ENCODE measurements around the gene LRRC14B. TPM values are rescaled to one million over a fixed set of nuclear protein-coding genes. Genes with fewer than 3 reads are reported as not detected.

LRRC14B gene
- total RNA-seq, 1 donor from 2014 or later: not detected

- peak; percentile 97 for TF ChIP-seq CTCF (IDR thresholded peaks at IDR 0.05; ENCODE audit: insufficient read depth, low read length, severe bottlenecking)
- Histone ChIP-seq H3K4me3 (ENCODE audit: low read depth, low read length) (no peak overlapping the region), H3K27me3 (ENCODE audit: control insufficient read depth, insufficient read depth, low read length) (peaks cover 6% of the 10 kb centered on the region), H3K36me3 (ENCODE audit: control insufficient read depth, insufficient read depth, low read length) (no peaks in the 10 kb centered on the region)
- DNase-seq (ENCODE audit: low read depth) (peak; percentile 70), FAIRE-seq (no peak)
Measured at GRCh38 chr5:188488-189481, 2.5 kb upstream of the LRRC14B start.

GRCh38 chr5:189486-189885, 1.8 kb upstream of the LRRC14B start:
- TF ChIP-seq CTCF (IDR thresholded peaks at IDR 0.05; ENCODE audit: insufficient read depth, low read length, severe bottlenecking): no peak
- DNase-seq (ENCODE audit: low read depth) (no peak), FAIRE-seq (no peak)
- H3K36me3 ChIP-seq (ENCODE audit: control insufficient read depth, insufficient read depth, low read length): no peaks in the 10 kb centered on the region
- no peak overlapping the region for H3K4me3 ChIP-seq (ENCODE audit: low read depth, low read length)
- H3K27me3 ChIP-seq (ENCODE audit: control insufficient read depth, insufficient read depth, low read length): peaks cover 6% of the 10 kb centered on the region

GRCh38 chr5:189976-190365, 1.3 kb upstream of the LRRC14B start:
- DNase-seq (ENCODE audit: low read depth): no peak
- Histone ChIP-seq H3K36me3 (ENCODE audit: control insufficient read depth, insufficient read depth, low read length) (no peaks in the 10 kb centered on the region), H3K4me3 (ENCODE audit: low read depth, low read length) (no peak overlapping the region), H3K27me3 (ENCODE audit: control insufficient read depth, insufficient read depth, low read length) (peaks cover 6% of the 10 kb centered on the region)
- FAIRE-seq: no peak
- no peak for TF ChIP-seq CTCF (IDR thresholded peaks at IDR 0.05; ENCODE audit: insufficient read depth, low read length, severe bottlenecking)

- TF ChIP-seq CTCF (IDR thresholded peaks at IDR 0.05; ENCODE audit: insufficient read depth, low read length, severe bottlenecking): no peak
Measured at GRCh38 chr5:190366-191035, 794 bp upstream of the LRRC14B start.

GRCh38 chr5:191949-192690, 825 bp downstream of the LRRC14B start:
- peaks cover 6% of the 10 kb centered on the region for H3K27me3 ChIP-seq (ENCODE audit: control insufficient read depth, insufficient read depth, low read length)
- TF ChIP-seq CTCF (IDR thresholded peaks at IDR 0.05; ENCODE audit: insufficient read depth, low read length, severe bottlenecking): no peak
- H3K4me3 ChIP-seq (ENCODE audit: low read depth, low read length): no peak overlapping the region
- no peak for DNase-seq (ENCODE audit: low read depth)
- no peaks in the 10 kb centered on the region for H3K36me3 ChIP-seq (ENCODE audit: control insufficient read depth, insufficient read depth, low read length)
- FAIRE-seq: no peak

More at GRCh38 chr5:190366-191035, 794 bp upstream of the LRRC14B start:
- FAIRE-seq (no peak), DNase-seq (ENCODE audit: low read depth) (no peak)
- Histone ChIP-seq H3K27me3 (ENCODE audit: control insufficient read depth, insufficient read depth, low read length) (peaks cover 6% of the 10 kb centered on the region), H3K36me3 (ENCODE audit: control insufficient read depth, insufficient read depth, low read length) (no peaks in the 10 kb centered on the region), H3K4me3 (ENCODE audit: low read depth, low read length) (no peak overlapping the region)

Data from bronchial epithelial cell (primary cell).